ENCODE data around the gene PTGS2.

GRCh38 chr1:186627019-186627418 is 53.2 kb downstream of the PTGS2 start:
- TF ChIP-seq, protein P1, sequence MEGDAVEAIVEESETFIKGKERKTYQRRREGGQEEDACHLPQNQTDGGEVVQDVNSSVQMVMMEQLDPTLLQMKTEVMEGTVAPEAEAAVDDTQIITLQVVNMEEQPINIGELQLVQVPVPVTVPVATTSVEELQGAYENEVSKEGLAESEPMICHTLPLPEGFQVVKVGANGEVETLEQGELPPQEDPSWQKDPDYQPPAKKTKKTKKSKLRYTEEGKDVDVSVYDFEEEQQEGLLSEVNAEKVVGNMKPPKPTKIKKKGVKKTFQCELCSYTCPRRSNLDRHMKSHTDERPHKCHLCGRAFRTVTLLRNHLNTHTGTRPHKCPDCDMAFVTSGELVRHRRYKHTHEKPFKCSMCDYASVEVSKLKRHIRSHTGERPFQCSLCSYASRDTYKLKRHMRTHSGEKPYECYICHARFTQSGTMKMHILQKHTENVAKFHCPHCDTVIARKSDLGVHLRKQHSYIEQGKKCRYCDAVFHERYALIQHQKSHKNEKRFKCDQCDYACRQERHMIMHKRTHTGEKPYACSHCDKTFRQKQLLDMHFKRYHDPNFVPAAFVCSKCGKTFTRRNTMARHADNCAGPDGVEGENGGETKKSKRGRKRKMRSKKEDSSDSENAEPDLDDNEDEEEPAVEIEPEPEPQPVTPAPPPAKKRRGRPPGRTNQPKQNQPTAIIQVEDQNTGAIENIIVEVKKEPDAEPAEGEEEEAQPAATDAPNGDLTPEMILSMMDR (IDR thresholded peaks at IDR 0.05): no peak
- TF ChIP-seq NR3C1 (CRISPR knock-in tag; conservative IDR thresholded peaks at IDR 0.05; ENCODE audit: low read depth) (no peak), KAT7 (CRISPR knock-in tag; IDR thresholded peaks at IDR 0.05; ENCODE audit: borderline replicate concordance) (no peak), SP1 (CRISPR knock-in tag; conservative IDR thresholded peaks at IDR 0.05) (no peak), ZNF416 (CRISPR knock-in tag; IDR thresholded peaks at IDR 0.05) (no peak), IRF2 (CRISPR knock-in tag; IDR thresholded peaks at IDR 0.05; ENCODE audit: borderline replicate concordance, low read depth) (no peak), ATF1 (CRISPR knock-in tag; IDR thresholded peaks at IDR 0.05) (no peak), ELF4 (CRISPR knock-in tag; IDR thresholded peaks at IDR 0.05; ENCODE audit: low read depth) (no peak), CBFB (CRISPR knock-in tag; IDR thresholded peaks at IDR 0.05; ENCODE audit: low read depth) (no peak)

Measured in WTC11 (cell line).